Ovary (tissue), 9 donors: Measurements from ENCODE around the gene NRN1L. TPM values are rescaled to one million over a fixed set of nuclear protein-coding genes. Genes with fewer than 3 reads are reported as not detected.

Experiments
- DNase-seq, 5 donors: peaks; one replicate each; pipeline ENCODE4 v3.0.0-alpha.2; 2019 to 2020
- H3K27ac ChIP-seq, 2 donors: fragments of 200-600 bp; one replicate each; pipeline versions ENCODE4 v1.5.1 to v1.8.0; 2019 to 2022
- H3K27me3 ChIP-seq: fragments of 200-600 bp; one replicate; pipeline ENCODE4 v1.8.0; 2022
- H3K36me3 ChIP-seq: fragments of 200-600 bp; sonication (generic); one replicate; pipeline ENCODE4 v1.5.1; 2019
- H3K4me1 ChIP-seq: one replicate; pipeline ENCODE4 v1.8.1; 2013; ENCODE audit warnings: mild to moderate bottlenecking, moderate library complexity; ENCODE audit not compliant: insufficient read depth
- H3K4me3 ChIP-seq: fragments of 200-600 bp; sonication (generic); one replicate; pipeline ENCODE4 v1.5.1; 2017
- H3K9me3 ChIP-seq, 2 donors: fragments of 200-600 bp in 1 of 2; sonication (generic) in 1 of 2; one replicate each; pipeline versions ENCODE4 v1.5.1 to v1.8.1; 2013 to 2019; ENCODE audit warnings: mild to moderate bottlenecking in 1 of 2, moderate library complexity in 1 of 2
- CTCF ChIP-seq, 3 donors: fragments of 450-650 bp in 2 of 3; fragments of 200-600 bp in 1 of 3; IDR thresholded peaks; one replicate each; pipeline versions ENCODE4 v1.5.1 to v1.8.0; 2016 to 2022; ENCODE audit warnings: antibody characterized with exemption in 3 of 3, mild to moderate bottlenecking in 1 of 3
- EP300 ChIP-seq: sonication (generic); formaldehyde crosslinking; IDR thresholded peaks from one replicate; pipeline ENCODE4 v1.6.1; 2017; ENCODE audit warnings: antibody characterized with exemption
- POLR2A ChIP-seq: fragments of 450-650 bp; IDR thresholded peaks from one replicate; pipeline ENCODE4 v1.6.1; 2017; ENCODE audit warnings: antibody characterized with exemption, mild to moderate bottlenecking, moderate library complexity
- WGBS, 3 donors: extraction: QIAGEN DNeasy Blood & Tissue Kit in 1 of 3; methylation state at CpG; one replicate each; pipeline versions ENCODE4 v1.1.5 to v1.1.7; 2013 to 2017; 5-methylcytosine and 5-hydroxymethylcytosine counted together
- intact Hi-C, 4 donors: fragments of 100-400 bp; cut with DNase I; formaldehyde crosslinking; loops; one replicate each; pipeline versions ENCODE4 v1.11.0 to v1.15.1; 2022 to 2023
- polyA plus RNA-seq, 2 donors: library from polyadenylated mRNA; stranded (reverse); fragments of 200-250 nt in 1 of 2; fragments of 350-450 nt in 1 of 2; fragmentation: Illumina TruSeq in 1 of 2; extraction: RNeasy Lipid Tissue Mini Kit (QIAGEN cat#74804) in 1 of 2; gene quantifications; one replicate each; pipeline ENCODE4 v1.2.3, GENCODE V29; 2013 to 2014
- total RNA-seq, 7 donors: library from RNA; depleted of rRNA in 2 of 7; stranded (reverse); fragments of >200 nt in 2 of 7; fragmentation: NEBNext Ultra II Directional in 3 of 7; extraction: Animal tissue kit (Norgen Biotek cat#: 25700) in 3 of 7; gene quantifications; one replicate each; pipeline versions ENCODE4 v1.1.0 to v1.2.4, GENCODE V29; 2016 to 2023
- donor health status: DM: no; HTN: no; CAD: no; lungs with moderate emphysema.
- donor health status: DM: no; HTN: no; CAD: no.
- donor health status: Bipolar disorder and iron deficiency.
- donor health status: DM: yes; HTN: yes; CAD: no.
- donor health status: DM: no; HTN: no; CAD: no.
- donor health status: DM: yes; HTN: yes; CAD: no.

Gene NRN1L
- total and polyA plus RNA-seq, 9 donors: 0.95 to 4.7 (median 2.6) TPM; not detected in 1

- intact Hi-C loops: no loop called here
- Histone ChIP-seq H3K4me1 (no peaks in the 10 kb centered on the region), H3K9me3 (no peaks in the 10 kb centered on the region), H3K27ac (no peak overlapping the region), H3K27me3 (no peaks in the 10 kb centered on the region), H3K36me3 (no peaks in the 10 kb centered on the region), H3K4me3 (no peak overlapping the region)
- no peak for DNase-seq
- 73 to 83% (median 81%) methylated on average over 2 of the region's 2 CpGs for WGBS, 3 donors
- TF ChIP-seq POLR2A (no peak), CTCF (IDR thresholded peaks at IDR 0.05) (no peak), EP300 (no peak)
Observed at GRCh38 chr16:67864594-67864993, 20.1 kb upstream of the NRN1L start.

GRCh38 chr16:67865318-67865717 is 19.4 kb upstream of the NRN1L start:
- Histone ChIP-seq H3K9me3 (no peaks in the 10 kb centered on the region), H3K4me3 (no peak overlapping the region), H3K4me1 (no peaks in the 10 kb centered on the region), H3K27ac (no peak overlapping the region), H3K27me3 (no peaks in the 10 kb centered on the region), H3K36me3 (no peaks in the 10 kb centered on the region)
- WGBS, 3 donors: 77 to 89% (median 85%) methylated on average over 2 of the region's 2 CpGs
- intact Hi-C loops: no loop called here
- TF ChIP-seq EP300: no peak
- no peak for DNase-seq

- no peak for DNase-seq
- Histone ChIP-seq H3K9me3 (no peaks in the 10 kb centered on the region), H3K27ac (no peak overlapping the region), H3K4me3 (no peak overlapping the region), H3K4me1 (peaks cover 2% of the 10 kb centered on the region), H3K27me3 (no peaks in the 10 kb centered on the region), H3K36me3 (no peaks in the 10 kb centered on the region)
- intact Hi-C loops: no loop called here
- 78 to 88% (median 85%) methylated on average over 6 of the region's 6 CpGs for WGBS, 3 donors
- no peak for TF ChIP-seq POLR2A
- TF ChIP-seq CTCF (IDR thresholded peaks at IDR 0.05): no peak
- no peak for TF ChIP-seq EP300
Observed at GRCh38 chr16:67868290-67868689, 16.4 kb upstream of the NRN1L start.

- no peaks in the 10 kb centered on the region for H3K36me3 ChIP-seq
- no peak overlapping the region for H3K27ac ChIP-seq
- WGBS, 3 donors: 69 to 80% (median 71%) methylated on average over 7 of the region's 7 CpGs
- no peak for DNase-seq
- H3K27me3 ChIP-seq: no peaks in the 10 kb centered on the region
- no peaks in the 10 kb centered on the region for H3K9me3 ChIP-seq
- TF ChIP-seq EP300: no peak
- no peak for TF ChIP-seq POLR2A
- no peak for TF ChIP-seq CTCF (IDR thresholded peaks at IDR 0.05)
- peaks cover 2% of the 10 kb centered on the region for H3K4me1 ChIP-seq
- no peak overlapping the region for H3K4me3 ChIP-seq
- intact Hi-C loops: no loop called here
Observed at GRCh38 chr16:67869653-67870052, 15.0 kb upstream of the NRN1L start.

GRCh38 chr16:67871256-67871655 is 13.4 kb upstream of the NRN1L start:
- H3K9me3 ChIP-seq: no peaks in the 10 kb centered on the region
- no peaks in the 10 kb centered on the region for H3K27me3 ChIP-seq
- TF ChIP-seq CTCF (IDR thresholded peaks at IDR 0.05) (no peak), POLR2A (no peak), EP300 (no peak)
- H3K4me3 ChIP-seq: no peak overlapping the region
- H3K4me1 ChIP-seq: peaks cover 6% of the 10 kb centered on the region
- H3K36me3 ChIP-seq: no peaks in the 10 kb centered on the region
- no peak overlapping the region for H3K27ac ChIP-seq
- DNase-seq: no peak
- WGBS, 3 donors: 38 to 52% (median 44%) methylated on average over 3 of the region's 3 CpGs
- intact Hi-C loops: no loop called here
